K562 (cell line): ENCODE data around the gene VAT1L. TPM values are rescaled to one million over a fixed set of nuclear protein-coding genes. Genes with fewer than 3 reads are reported as not detected.

Experiments used
- ATAC-seq: fragments of 200-7000 bp; cut with Tn5 transposase; 3 replicates; pipeline ENCODE4 v1.9.1; 2020; ENCODE audit warnings: moderate library complexity
- BruUV-seq: library from RNA; stranded (reverse); fragments of 400-500 nt; replicated peaks from 2 replicates; lab custom pipeline; 2021; lab: Mats Ljungman, UMichigan
- CTCF ChIA-PET: fragments of 300-600 bp; formaldehyde crosslinking; extraction: SDS; loops from one replicate; lab custom pipeline; 2021; ENCODE audit warnings: low intra/inter-chr PET ratio; lab: Yijun Ruan, JAX
- POLR2A ChIA-PET: fragments of 300-600, 350-650 bp; sonication (Branson Sonifier 250); formaldehyde crosslinking; extraction: SDS; loops from one replicate; lab custom pipeline; 2021; ENCODE audit warnings: antibody characterized with exemption, inconsistent platforms; lab: Yijun Ruan, JAX
- DNase-seq, 4 experiments: peaks; one replicate each; pipeline versions ENCODE4 v3.0.0 to v3.0.0-alpha.2; 2011 to 2018; ENCODE audit warnings: low spot score in 3 of 4, mixed read lengths in 3 of 4; ENCODE audit errors: extremely low read depth in 1 of 4
- FAIRE-seq: peaks from 2 replicates; lab custom pipeline; 2011; peaks lifted over from hg19 to GRCh38; lab: Jason Lieb, UNC
- H2AFZ ChIP-seq: 2 replicates; pipeline ENCODE4 v1.6.0; 2011; ENCODE audit warnings: low read depth, low read length, control low read depth, inconsistent platforms
- H3K27ac ChIP-seq: fragments of 200-600 bp; 3 replicates; pipeline ENCODE4 v1.8.0; 2011; ENCODE audit warnings: low read depth, mild to moderate bottlenecking, control low read depth, inconsistent platforms, low read length, moderate library complexity, mixed read lengths; ENCODE audit errors: extremely low read depth
- H3K27me3 ChIP-seq, 2 experiments: fragments of 300-600 bp in 1 of 2; 2 replicates in 1 of 2; 3 replicates in 1 of 2; pipeline versions ENCODE4 v1.6.0 to v1.8.0; 2011; ENCODE audit warnings: inconsistent platforms in 2 of 2, low read length in 2 of 2, mild to moderate bottlenecking in 1 of 2, mixed read lengths in 1 of 2, moderate library complexity in 1 of 2; ENCODE audit not compliant: control insufficient read depth in 2 of 2, insufficient read depth in 2 of 2
- H3K36me3 ChIP-seq: fragments of 300-600 bp; 3 replicates; pipeline ENCODE4 v1.8.0; 2011; ENCODE audit warnings: mild to moderate bottlenecking, low read length, inconsistent platforms; ENCODE audit not compliant: control insufficient read depth, insufficient read depth
- H3K4me1 ChIP-seq, 2 experiments: fragments of 200-600 bp in 1 of 2; replicated peaks in 1 of 2; 2 replicates in 1 of 2; 3 replicates in 1 of 2; pipeline versions ENCODE4 v1.5.1 to v1.8.0; 2011; ENCODE audit warnings: inconsistent platforms in 2 of 2, low read length in 2 of 2, mild to moderate bottlenecking in 1 of 2, mixed read lengths in 1 of 2, moderate library complexity in 1 of 2; ENCODE audit not compliant: control insufficient read depth in 2 of 2, insufficient read depth in 2 of 2
- H3K4me2 ChIP-seq: 2 replicates; pipeline ENCODE4 v1.6.1; 2011; ENCODE audit warnings: low read length, control low read depth, inconsistent platforms, mixed read lengths; ENCODE audit not compliant: insufficient read depth
- H3K4me3 ChIP-seq: fragments of 200-600 bp; sonication (generic), shearing (Covaris generic); 2 replicates; pipeline ENCODE4 v1.5.1; 2016; ENCODE audit warnings: control low read depth, inconsistent platforms
- H3K79me2 ChIP-seq: fragments of 200-600 bp; 3 replicates; pipeline ENCODE4 v1.8.0; 2011; ENCODE audit warnings: low read length, inconsistent platforms; ENCODE audit not compliant: control insufficient read depth, insufficient read depth
- H3K9ac ChIP-seq, 2 experiments: 2 replicates each; pipeline versions ENCODE4 v1.6.0 to v1.6.1; 2011; ENCODE audit warnings: low read depth in 2 of 2, low read length in 2 of 2, control low read depth in 1 of 2, inconsistent platforms in 1 of 2, mild to moderate bottlenecking in 1 of 2, mixed read lengths in 1 of 2; ENCODE audit not compliant: insufficient read depth in 1 of 2
- H3K9me1 ChIP-seq: one replicate; pipeline ENCODE4 v1.6.0; 2011; ENCODE audit warnings: inconsistent platforms, mild to moderate bottlenecking, low read length, moderate library complexity; ENCODE audit not compliant: control insufficient read depth, insufficient read depth
- H3K9me3 ChIP-seq: replicated peaks from 2 replicates; pipeline ENCODE4 v1.5.1; 2011; ENCODE audit warnings: low read depth, low read length, inconsistent platforms; ENCODE audit not compliant: control insufficient read depth, insufficient read depth
- H4K20me1 ChIP-seq: replicated peaks from 2 replicates; pipeline ENCODE4 v1.6.1; 2011; ENCODE audit warnings: low read length, inconsistent platforms, mixed read lengths; ENCODE audit not compliant: control insufficient read depth, insufficient read depth
- CREM ChIP-seq: IDR thresholded peaks from 2 replicates; pipeline ENCODE4 v1.6.1; 2014; ENCODE audit warnings: antibody characterized with exemption, low read depth
- ESRRA ChIP-seq: fragments of 450-650 bp; IDR thresholded peaks from 2 replicates; pipeline ENCODE4 v1.6.1; 2014; ENCODE audit warnings: low read depth, mild to moderate bottlenecking, moderate library complexity, borderline replicate concordance
- RBM25 ChIP-seq: fragments of 200-400 bp; formaldehyde crosslinking; IDR thresholded peaks from 2 replicates; pipeline ENCODE4 v1.6.1; 2018; ENCODE audit warnings: low read length, low read depth, moderate library complexity; ENCODE audit not compliant: severe bottlenecking
- ZNF766 ChIP-seq: fragments of 200-800 bp; sonication (Bioruptor generic); conservative IDR thresholded peaks from 2 replicates; pipeline ENCODE4 v1.6.1; 2016; ENCODE audit warnings: missing genetic modification characterization, missing compliant biosample characterization
- WGBS: fragments of 100-300 bp; shearing (Covaris generic); methylation state at CpG from one replicate; pipeline ENCODE4 v1.1.6; 2016; ENCODE audit warnings: low coverage, mixed read lengths; ENCODE audit not compliant: insufficient coverage; ENCODE audit errors: missing lambda C conversion rate; 5-methylcytosine and 5-hydroxymethylcytosine counted together
- in situ Hi-C: fragments of 300-500 bp; cut with MboI; formaldehyde crosslinking; loops from 4 replicates; pipeline ENCODE4 v1.15.0; 2018; ENCODE audit warnings: inconsistent platforms, mixed read lengths
- intact Hi-C: fragments of 100-400 bp; cut with micrococcal nuclease; formaldehyde crosslinking; loops from 2 replicates; pipeline ENCODE4 v1.14.2; 2022
- polyA plus RNA-seq, 8 experiments: library from polyadenylated mRNA; depleted of rRNA in 4 of 8; stranded (reverse) in 5 of 8; unstranded in 3 of 8; fragments of >200 nt; fragmentation: Nextera tagmentation in 2 of 8; fragmentation: Illumina TruSeq in 1 of 8; extraction: Ambion mirVana in 2 of 8; extraction: Trizol in 1 of 8; gene quantifications; 2 replicates each; pipeline versions ENCODE4 v1.2.1 to v1.2.3, GENCODE V29; 2011 to 2014; ENCODE audit warnings: inconsistent platforms in 1 of 8, missing spikeins in 1 of 8
- total RNA-seq, 7 experiments: library from RNA; depleted of rRNA in 6 of 7; stranded (reverse); fragments of >200 nt in 6 of 7; fragmentation: Illumina TruSeq in 2 of 7; extraction: Trizol in 2 of 7; gene quantifications; 2 replicates each; pipeline versions ENCODE4 v1.2.1 to v1.2.3, GENCODE V29; 2011 to 2021; ENCODE audit warnings: low replicate concordance in 1 of 7

Gene VAT1L
- total and polyA plus RNA-seq, 9 of the 15 experiments (the other 6 are each of a cell fraction or from before 2014, with no cell fraction given), result 0.01 TPM; not detected in 8

- H4K20me1 ChIP-seq, result peaks cover 3% of the 10 kb centered on the region; the same call in 1 of the 2 replicates
- ChIA-PET CTCF (no interaction called here), POLR2A (no interaction called here)
- DNase-seq (no peak), FAIRE-seq (no peak), ATAC-seq (no peak)
- no peak overlapping the region for H2AFZ ChIP-seq
- in situ Hi-C loops, result no loop called here
- H3K4me1 ChIP-seq, result peaks cover 0 to 8% of the 10 kb centered on the region in 2 experiments; a peak in 1 of 5 replicates
- no peaks in the 10 kb centered on the region for H3K9me3 ChIP-seq
- no peaks in the 10 kb centered on the region for H3K79me2 ChIP-seq
- H3K4me3 ChIP-seq, result no peak overlapping the region
- no peak overlapping the region for H3K4me2 ChIP-seq
- no peaks in the 10 kb centered on the region for H3K36me3 ChIP-seq
- no TSS peak for BruUV-seq
- TF ChIP-seq RBM25, result peak; percentile 51
- no peak for TF ChIP-seq ZNF766 (CRISPR knock-in tag)
- TF ChIP-seq CREM, result no peak
- TF ChIP-seq ESRRA, result peak; percentile 53; the same call in 1 of the 2 replicates
- no peak overlapping the region for H3K9ac ChIP-seq
- peaks cover 17 to 25% of the 10 kb centered on the region in 2 experiments; a peak in 3 of 5 replicates for H3K27me3 ChIP-seq
- intact Hi-C loops, result no loop called here
- 0% methylated on average over 2 of the region's 2 CpGs for WGBS
- H3K27ac ChIP-seq, result no peak overlapping the region
- no peaks in the 10 kb centered on the region for H3K9me1 ChIP-seq
Measured at GRCh38 chr16:77787452-77787851, 912 bp upstream of the VAT1L start.
